Activated naive CD4-positive, alpha-beta T cell treated with anti-CD3 and anti-CD28 coated beads, Interleukin-2, amount 50 U/mL, for 72 hours (primary cell): Measurements from ENCODE around the gene SLC12A7. TPM values are rescaled to one million over a fixed set of nuclear protein-coding genes. Genes with fewer than 3 reads are reported as not detected.

ENCODE experiments used
- ATAC-seq, 2 donors: fragments of 150-1000 bp; cut with Tn5 transposase; 2 replicates each; pipeline ENCODE4 v1.10.0; 2021; ENCODE audit warnings: mild to moderate bottlenecking in 2 of 2, moderate library complexity in 2 of 2
- DNase-seq, 2 donors: peaks; one replicate each; pipeline ENCODE4 v3.0.0; 2021 to 2022; ENCODE audit warnings: low spot score in 2 of 2
- H3K27ac Mint-ChIP-seq, 2 donors: one replicate each; pipeline ENCODE4 v1.8.0; 2022; ENCODE audit warnings: mild to moderate bottlenecking in 2 of 2, mixed read lengths in 2 of 2
- H3K36me3 Mint-ChIP-seq, 2 donors: one replicate each; pipeline ENCODE4 v1.8.0; 2022; ENCODE audit warnings: mixed read lengths in 2 of 2
- H3K9me3 Mint-ChIP-seq, 2 donors: one replicate each; pipeline ENCODE4 v1.8.0; 2022; ENCODE audit warnings: mixed read lengths in 2 of 2
- total RNA-seq, 2 donors: library from RNA; stranded (reverse); gene quantifications; one replicate each; pipeline ENCODE4 v1.2.3, GENCODE V29; 2022

The SLC12A7 gene
- total RNA-seq, 2 donors from 2014 or later, result 19.5 to 74.7 TPM

GRCh38 chr5:1048861-1049838, 62.7 kb downstream of the SLC12A7 start:
- peak overlapping the region in 1 of 2 donors; percentile 69 for H3K27ac Mint-ChIP-seq
- DNase-seq (no peak), ATAC-seq (peak in 1 of 2 donors; percentile 19)
- peaks cover 0 to 40% of the 10 kb centered on the region in 2 donors for H3K36me3 Mint-ChIP-seq
- peaks cover 45% of the 10 kb centered on the region in 2 donors for H3K9me3 Mint-ChIP-seq

GRCh38 chr5:1048162-1048721, 63.6 kb downstream of the SLC12A7 start:
- DNase-seq, result no peak
- H3K27ac Mint-ChIP-seq, result peak overlapping the region in 1 of 2 donors; percentile 69
- peaks cover 54% of the 10 kb centered on the region in 2 donors for H3K9me3 Mint-ChIP-seq
- H3K36me3 Mint-ChIP-seq, result peaks cover 0 to 49% of the 10 kb centered on the region in 2 donors
- ATAC-seq, result no peak

- H3K27ac Mint-ChIP-seq, result no peak overlapping the region
Observed at GRCh38 chr5:1047332-1047965, 64.4 kb downstream of the SLC12A7 start.

GRCh38 chr5:1045960-1046560, 65.8 kb downstream of the SLC12A7 start:
- Mint-ChIP-seq H3K27ac (peak overlapping the region; percentile 40 to 69), H3K36me3 (peaks cover 0 to 68% of the 10 kb centered on the region in 2 donors), H3K9me3 (peaks cover 76% of the 10 kb centered on the region in 2 donors)
- no peak for DNase-seq
- ATAC-seq, result no peak

More at GRCh38 chr5:1047332-1047965, 64.4 kb downstream of the SLC12A7 start:
- H3K36me3 Mint-ChIP-seq, result peaks cover 0 to 57% of the 10 kb centered on the region in 2 donors
- ATAC-seq, result no peak
- no peak for DNase-seq
- H3K9me3 Mint-ChIP-seq, result peaks cover 62% of the 10 kb centered on the region in 2 donors

GRCh38 chr5:1044117-1044516, 67.7 kb downstream of the SLC12A7 start:
- Mint-ChIP-seq H3K27ac (peak overlapping the region in 1 of 2 donors; percentile 17), H3K9me3 (peaks cover 79 to 80% of the 10 kb centered on the region in 2 donors), H3K36me3 (peaks cover 0 to 68% of the 10 kb centered on the region in 2 donors)
- DNase-seq (no peak), ATAC-seq (no peak)

GRCh38 chr5:1043327-1043726, 68.5 kb downstream of the SLC12A7 start:
- DNase-seq (no peak), ATAC-seq (no peak)
- Mint-ChIP-seq H3K36me3 (peaks cover 0 to 68% of the 10 kb centered on the region in 2 donors), H3K9me3 (peaks cover 75 to 76% of the 10 kb centered on the region in 2 donors), H3K27ac (no peak overlapping the region)

- peaks cover 0 to 64% of the 10 kb centered on the region in 2 donors for H3K36me3 Mint-ChIP-seq
- H3K9me3 Mint-ChIP-seq, result peaks cover 68 to 69% of the 10 kb centered on the region in 2 donors
- H3K27ac Mint-ChIP-seq, result peak overlapping the region in 1 of 2 donors; percentile 10
- DNase-seq (no peak), ATAC-seq (no peak)
Observed at GRCh38 chr5:1042626-1043025, 69.2 kb downstream of the SLC12A7 start.

- H3K9me3 Mint-ChIP-seq, result peaks cover 57 to 58% of the 10 kb centered on the region in 2 donors
- H3K36me3 Mint-ChIP-seq, result peaks cover 0 to 52% of the 10 kb centered on the region in 2 donors
- DNase-seq (no peak), ATAC-seq (peak; percentile 63 to 84)
- peak overlapping the region; percentile 11 to 56 for H3K27ac Mint-ChIP-seq
Observed at GRCh38 chr5:1041225-1042143, 70.4 kb downstream of the SLC12A7 start.

- no peak for DNase-seq
- Mint-ChIP-seq H3K9me3 (peaks cover 48 to 49% of the 10 kb centered on the region in 2 donors), H3K27ac (no peak overlapping the region), H3K36me3 (peaks cover 0 to 43% of the 10 kb centered on the region in 2 donors)
- ATAC-seq, result no peak
Observed at GRCh38 chr5:1040571-1040970, 71.3 kb downstream of the SLC12A7 start.

GRCh38 chr5:1039706-1040260, 72.1 kb downstream of the SLC12A7 start:
- peaks cover 40 to 41% of the 10 kb centered on the region in 2 donors for H3K9me3 Mint-ChIP-seq
- no peak overlapping the region for H3K27ac Mint-ChIP-seq
- H3K36me3 Mint-ChIP-seq, result peaks cover 0 to 35% of the 10 kb centered on the region in 2 donors
- DNase-seq (no peak), ATAC-seq (no peak)

GRCh38 chr5:1039210-1039548, 72.7 kb downstream of the SLC12A7 start:
- ATAC-seq, result no peak

GRCh38 chr5:1038417-1039209, 73.2 kb downstream of the SLC12A7 start:
- DNase-seq (no peak), ATAC-seq (no peak)
- Mint-ChIP-seq H3K27ac (no peak overlapping the region), H3K36me3 (peaks cover 0 to 23% of the 10 kb centered on the region in 2 donors), H3K9me3 (peaks cover 28 to 29% of the 10 kb centered on the region in 2 donors)

More at GRCh38 chr5:1039210-1039548, 72.7 kb downstream of the SLC12A7 start:
- no peak for DNase-seq
- Mint-ChIP-seq H3K9me3 (peaks cover 34 to 35% of the 10 kb centered on the region in 2 donors), H3K36me3 (peaks cover 0 to 29% of the 10 kb centered on the region in 2 donors), H3K27ac (no peak overlapping the region)

- H3K36me3 Mint-ChIP-seq, result peaks cover 0 to 16% of the 10 kb centered on the region in 2 donors
- no peak overlapping the region for H3K27ac Mint-ChIP-seq
- ATAC-seq (no peak), DNase-seq (no peak)
- H3K9me3 Mint-ChIP-seq, result peaks cover 20 to 22% of the 10 kb centered on the region in 2 donors
Observed at GRCh38 chr5:1037671-1038416, 74.0 kb downstream of the SLC12A7 start.

- Mint-ChIP-seq H3K9me3 (peaks cover 14 to 15% of the 10 kb centered on the region in 2 donors), H3K27ac (no peak overlapping the region), H3K36me3 (peaks cover 0 to 9% of the 10 kb centered on the region in 2 donors)
- no peak for DNase-seq
- ATAC-seq, result no peak
Observed at GRCh38 chr5:1037123-1037670, 74.7 kb downstream of the SLC12A7 start.
